CD4-positive, CD25-positive, alpha-beta regulatory T cell (primary cell): ENCODE data around the gene EVL. TPM values are rescaled to one million over a fixed set of nuclear protein-coding genes. Genes with fewer than 3 reads are reported as not detected.
A peak's percentile ranks its signal among the peaks of the same experiment; 100 is the strongest.

Experiments used
- ATAC-seq, 2 donors: fragments of 150-1000 bp; cut with Tn5 transposase; one replicate each; pipeline ENCODE4 v1.10.0; 2021; ENCODE audit warnings: low read depth in 2 of 2, moderate number of reproducible peaks in 2 of 2, moderate library complexity in 1 of 2
- DNase-seq, 3 donors: peaks; one replicate each; pipeline versions ENCODE4 v3.0.0 to v3.0.0-alpha.2; 2012 to 2022; ENCODE audit warnings: mixed read lengths in 1 of 3
- H3K27ac ChIP-seq: one replicate; pipeline ENCODE4 v1.7.0; 2013; ENCODE audit warnings: mild to moderate bottlenecking, low read length; ENCODE audit not compliant: insufficient read depth, poor library complexity, severe bottlenecking
- H3K27me3 ChIP-seq: one replicate; pipeline ENCODE4 v1.7.0; 2013; ENCODE audit warnings: low read length; ENCODE audit not compliant: control insufficient read depth, insufficient read depth
- H3K36me3 ChIP-seq: one replicate; pipeline ENCODE4 v1.7.0; 2013; ENCODE audit warnings: mild to moderate bottlenecking, low read length, moderate library complexity; ENCODE audit not compliant: control insufficient read depth, insufficient read depth
- H3K4me1 ChIP-seq: 2 replicates; pipeline ENCODE4 v1.7.0; 2013; ENCODE audit warnings: mild to moderate bottlenecking, low read length; ENCODE audit not compliant: insufficient read depth, control insufficient read depth, poor library complexity, severe bottlenecking
- H3K4me3 ChIP-seq: one replicate; pipeline ENCODE4 v1.7.0; 2013; ENCODE audit warnings: low read depth, mild to moderate bottlenecking, low read length, moderate library complexity
- H3K9me3 ChIP-seq, 2 experiments: 1 replicate in 1 of 2; 2 replicates in 1 of 2; pipeline ENCODE4 v1.7.0; 2013; ENCODE audit warnings: low read length in 2 of 2, mild to moderate bottlenecking in 1 of 2, moderate library complexity in 1 of 2; ENCODE audit not compliant: control insufficient read depth in 2 of 2
- H3K27ac Mint-ChIP-seq, 3 donors: one replicate each; pipeline ENCODE4 v1.8.0; 2020 to 2022; ENCODE audit warnings: mild to moderate bottlenecking in 3 of 3, mixed read lengths in 3 of 3, moderate library complexity in 2 of 3
- H3K27me3 Mint-ChIP-seq: one replicate; pipeline ENCODE4 v1.8.0; 2022; ENCODE audit warnings: mild to moderate bottlenecking, mixed read lengths
- H3K36me3 Mint-ChIP-seq: one replicate; pipeline ENCODE4 v1.8.0; 2020; ENCODE audit warnings: mixed read lengths
- H3K4me1 Mint-ChIP-seq, 4 donors: one replicate each; pipeline ENCODE4 v1.8.0; 2020 to 2022; ENCODE audit warnings: mixed read lengths in 4 of 4, mild to moderate bottlenecking in 1 of 4
- H3K4me3 Mint-ChIP-seq, 4 donors: one replicate each; pipeline ENCODE4 v1.8.0; 2020 to 2022; ENCODE audit warnings: mild to moderate bottlenecking in 4 of 4, mixed read lengths in 4 of 4, moderate library complexity in 3 of 4
- H3K9me3 Mint-ChIP-seq, 7 donors: one replicate each; pipeline ENCODE4 v1.8.0; 2020 to 2022; ENCODE audit warnings: mixed read lengths in 7 of 7, mild to moderate bottlenecking in 3 of 7, moderate library complexity in 2 of 7
- polyA plus RNA-seq, 4 donors: library from polyadenylated mRNA; unstranded; fragments of 300-500 nt; fragmentation: Illumina TruSeq; gene quantifications; one replicate each; pipeline ENCODE4 v1.2.3, GENCODE V29; 2021
- total RNA-seq: library from RNA; stranded (reverse); gene quantifications from one replicate; pipeline ENCODE4 v1.2.3, GENCODE V29; 2022

EVL gene
- total and polyA plus RNA-seq, 5 donors from 2014 or later = 118 to 1,219 (median 140) TPM

DNA sequence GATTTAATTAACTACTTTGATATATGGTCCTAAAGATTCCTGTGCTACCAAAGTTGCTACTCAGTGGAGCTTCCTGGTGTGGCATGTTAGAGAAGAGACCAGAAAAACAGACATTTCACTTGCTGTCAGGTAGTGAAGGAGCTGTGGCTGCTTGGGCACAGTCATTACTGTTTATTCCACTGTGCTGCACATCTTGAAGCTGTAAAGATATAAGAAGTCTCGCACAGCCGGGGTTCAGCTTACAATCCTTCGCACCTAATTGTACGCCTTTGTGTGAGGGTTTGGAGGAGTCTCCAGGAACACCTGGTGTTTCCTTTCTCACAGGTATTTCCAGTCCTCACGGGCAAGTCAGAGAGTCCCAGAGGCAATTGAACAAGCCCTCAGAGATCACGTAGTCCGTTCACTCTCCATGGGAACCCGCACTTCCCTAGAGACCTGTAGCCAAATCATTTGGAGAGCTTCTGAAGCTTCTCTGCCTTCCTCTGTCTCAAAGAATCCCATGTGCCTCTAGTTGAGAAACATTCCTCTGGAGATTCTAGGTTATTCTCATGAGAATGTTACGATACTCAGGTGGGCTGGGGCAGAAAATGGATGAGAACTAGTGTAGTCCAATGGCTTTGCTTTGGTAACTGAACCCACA, 4.1 kb downstream of the EVL start:
- H3K9me3 ChIP-seq = no peaks in the 10 kb centered on the region
- H3K27me3 ChIP-seq = no peaks in the 10 kb centered on the region
- H3K4me1 Mint-ChIP-seq = peaks cover 4 to 74% (median 39%) of the 10 kb centered on the region in 4 donors
- H3K36me3 ChIP-seq = peaks cover 43% of the 10 kb centered on the region
- peak overlapping the region; percentile 97 to 99 (median 98) for H3K27ac Mint-ChIP-seq
- H3K4me1 ChIP-seq = peaks cover 92% of the 10 kb centered on the region
- H3K4me3 ChIP-seq = peak overlapping the region; percentile 100
- no peak for ATAC-seq
- H3K9me3 Mint-ChIP-seq = no peaks in the 10 kb centered on the region
- peaks cover 69% of the 10 kb centered on the region for H3K36me3 Mint-ChIP-seq
- peak overlapping the region; percentile 90 to 99 (median 94) for H3K4me3 Mint-ChIP-seq
- H3K27me3 Mint-ChIP-seq = no peaks in the 10 kb centered on the region
- peak overlapping the region; percentile 95 for H3K27ac ChIP-seq
- DNase-seq = peak in 1 of 3 donors; percentile 47

DNA sequence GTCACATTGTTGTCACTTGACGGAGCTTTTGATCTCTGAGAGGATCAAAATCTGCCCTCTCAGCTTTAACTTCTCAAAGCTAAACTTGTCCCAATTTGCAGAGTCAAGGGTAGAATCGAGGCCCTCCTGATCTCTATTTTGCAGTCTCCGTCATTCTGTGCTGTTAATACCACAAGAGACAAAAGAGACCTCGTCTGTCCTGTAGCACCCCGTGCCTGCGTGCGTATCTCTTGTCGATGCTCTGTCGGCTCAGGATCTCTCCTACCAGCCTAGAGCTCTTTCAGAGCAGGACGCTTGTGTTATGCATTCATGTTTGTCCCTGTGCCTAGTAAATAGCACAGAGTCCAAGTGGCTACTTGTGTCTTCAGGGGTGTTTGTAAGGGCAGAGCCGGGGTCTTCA, 5.1 kb downstream of the EVL start:
- H3K9me3 Mint-ChIP-seq = peaks cover 0 to 1% (median 0%) of the 10 kb centered on the region in 7 donors
- H3K27me3 Mint-ChIP-seq = no peaks in the 10 kb centered on the region
- DNase-seq (peak; percentile 31 to 66 (median 64)), ATAC-seq (peak in 1 of 2 donors; percentile 11)
- H3K4me3 Mint-ChIP-seq = peak overlapping the region; percentile 90 to 99 (median 94)
- peaks cover 77% of the 10 kb centered on the region for H3K36me3 Mint-ChIP-seq
- H3K27me3 ChIP-seq = no peaks in the 10 kb centered on the region
- peak overlapping the region; percentile 97 to 99 (median 98) for H3K27ac Mint-ChIP-seq
- peak overlapping the region; percentile 100 for H3K4me3 ChIP-seq
- H3K36me3 ChIP-seq = peaks cover 53% of the 10 kb centered on the region
- H3K9me3 ChIP-seq = no peaks in the 10 kb centered on the region
- H3K27ac ChIP-seq = peak overlapping the region; percentile 95
- H3K4me1 Mint-ChIP-seq = peaks cover 4 to 74% (median 42%) of the 10 kb centered on the region in 4 donors
- peaks cover 92% of the 10 kb centered on the region for H3K4me1 ChIP-seq

DNA sequence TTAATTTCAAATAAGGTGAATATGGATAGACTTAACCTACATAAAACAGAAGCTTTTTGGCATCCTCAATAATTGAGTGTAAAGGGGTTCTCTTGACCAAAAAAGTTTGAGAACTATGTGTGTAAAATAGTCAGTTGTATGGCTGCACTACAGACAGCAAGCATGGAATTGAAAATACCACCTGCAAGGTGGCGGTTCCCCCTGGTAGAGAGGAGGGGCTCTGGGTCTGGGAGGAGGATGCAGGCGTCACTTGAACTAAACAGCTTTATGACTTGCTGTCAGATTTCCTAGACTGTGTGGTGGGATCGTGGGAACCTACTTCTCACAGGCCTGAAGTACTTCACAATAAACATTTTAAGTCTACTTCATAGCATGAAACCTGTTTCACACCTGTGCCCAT, 6.3 kb downstream of the EVL start:
- peaks cover 15 to 87% (median 54%) of the 10 kb centered on the region in 4 donors for H3K4me1 Mint-ChIP-seq
- Histone ChIP-seq H3K4me3 (peak overlapping the region; percentile 100), H3K27me3 (no peaks in the 10 kb centered on the region), H3K4me1 (peaks cover 95% of the 10 kb centered on the region), H3K9me3 (no peaks in the 10 kb centered on the region), H3K36me3 (peaks cover 63% of the 10 kb centered on the region), H3K27ac (peak overlapping the region; percentile 95)
- H3K4me3 Mint-ChIP-seq = peak overlapping the region; percentile 90 to 99 (median 94)
- no peak for ATAC-seq
- H3K36me3 Mint-ChIP-seq = peaks cover 84% of the 10 kb centered on the region
- H3K9me3 Mint-ChIP-seq = peaks cover 0 to 1% (median 0%) of the 10 kb centered on the region in 7 donors
- H3K27ac Mint-ChIP-seq = peak overlapping the region; percentile 89 to 97 (median 93)
- no peaks in the 10 kb centered on the region for H3K27me3 Mint-ChIP-seq
- no peak for DNase-seq

DNA sequence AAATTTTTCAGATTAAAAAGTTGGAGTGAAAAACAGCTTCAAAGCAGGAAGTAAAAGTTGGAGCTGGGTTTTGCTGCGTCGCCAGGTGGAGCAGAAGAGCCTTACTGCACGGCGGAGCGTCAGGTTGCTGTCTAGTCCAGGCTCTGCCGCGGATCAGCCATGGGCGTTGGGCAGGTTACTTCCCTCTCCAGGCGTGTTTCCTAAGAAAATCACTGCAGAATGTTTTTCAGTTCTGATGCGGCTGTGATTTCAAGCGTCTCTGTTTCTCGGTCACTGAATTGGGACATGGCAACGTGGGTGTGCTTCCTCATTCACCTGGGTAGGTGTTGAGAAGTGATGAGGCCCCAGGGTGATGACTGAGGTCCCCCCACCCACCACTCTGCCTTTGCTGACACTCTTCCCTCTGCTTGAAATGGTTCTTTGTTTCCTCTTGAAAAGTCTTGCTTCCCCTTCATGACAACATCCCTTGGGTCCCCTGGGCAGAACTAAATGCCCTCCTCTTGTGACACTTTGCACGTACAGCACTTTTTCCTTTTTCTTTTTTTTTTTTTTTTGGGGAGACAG, 7.6 kb downstream of the EVL start:
- DNase-seq (peak; percentile 58 to 80 (median 69)), ATAC-seq (no peak)
- Histone ChIP-seq H3K9me3 (no peaks in the 10 kb centered on the region), H3K4me3 (peak overlapping the region; percentile 100), H3K27me3 (no peaks in the 10 kb centered on the region), H3K36me3 (peaks cover 73% of the 10 kb centered on the region), H3K4me1 (peaks cover 100% of the 10 kb centered on the region), H3K27ac (peak overlapping the region; percentile 95)
- Mint-ChIP-seq H3K4me1 (peaks cover 22 to 95% (median 63%) of the 10 kb centered on the region in 4 donors), H3K36me3 (peaks cover 81% of the 10 kb centered on the region), H3K9me3 (peaks cover 0 to 1% (median 0%) of the 10 kb centered on the region in 7 donors), H3K27me3 (no peaks in the 10 kb centered on the region), H3K27ac (peak overlapping the region; percentile 92 to 100 (median 97)), H3K4me3 (peak overlapping the region; percentile 90 to 95 (median 92))

DNA sequence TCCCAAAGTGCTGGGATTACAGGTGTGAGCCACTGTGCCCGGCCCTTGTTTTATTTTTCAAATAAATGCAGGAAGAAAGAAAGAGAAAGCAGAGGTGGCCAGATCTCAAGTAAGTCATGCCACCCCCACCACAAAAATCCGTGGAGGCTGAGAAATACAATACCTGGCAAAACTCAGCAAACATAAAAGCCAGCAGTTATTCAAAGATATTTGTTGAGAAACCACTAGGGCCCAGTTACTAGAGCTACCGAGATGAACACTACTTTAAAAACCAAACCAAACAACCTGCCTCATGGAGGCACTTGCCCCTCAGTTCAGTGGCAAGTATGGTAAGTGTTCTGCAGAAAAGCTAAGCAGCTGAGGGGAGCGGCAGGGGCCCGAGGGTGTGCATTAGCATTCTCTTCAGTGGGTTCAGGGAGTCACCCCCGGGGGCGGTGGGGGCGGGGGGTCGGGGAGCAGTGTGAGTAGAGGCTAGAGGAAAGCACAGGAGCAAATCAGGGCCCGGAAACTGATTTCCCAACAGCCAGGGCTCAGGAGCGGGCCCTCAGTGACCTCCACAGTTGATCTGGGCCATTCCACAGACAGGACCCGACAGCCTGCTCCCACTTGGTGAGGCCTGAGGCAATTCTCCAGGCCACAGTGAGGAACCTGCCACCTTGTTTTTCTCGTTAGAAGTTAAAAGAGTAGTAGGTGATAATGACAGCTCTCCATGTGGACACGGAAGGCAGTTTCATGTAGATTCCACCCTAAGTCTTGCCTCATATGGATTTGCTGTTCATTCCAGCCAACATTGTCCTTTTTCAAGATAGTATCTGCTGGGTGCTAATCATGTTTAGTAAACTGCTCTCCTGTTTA, 8.6 kb downstream of the EVL start:
- H3K4me1 Mint-ChIP-seq = peaks cover 22 to 95% (median 66%) of the 10 kb centered on the region in 4 donors
- ATAC-seq (no peak), DNase-seq (peak in 1 of 3 donors; percentile 52)
- peaks cover 0 to 1% (median 0%) of the 10 kb centered on the region in 7 donors for H3K9me3 Mint-ChIP-seq
- peaks cover 77% of the 10 kb centered on the region for H3K36me3 Mint-ChIP-seq
- Histone ChIP-seq H3K27ac (peak overlapping the region; percentile 95), H3K27me3 (no peaks in the 10 kb centered on the region), H3K9me3 (no peaks in the 10 kb centered on the region), H3K4me1 (peaks cover 100% of the 10 kb centered on the region), H3K36me3 (peaks cover 79% of the 10 kb centered on the region), H3K4me3 (peak overlapping the region; percentile 100)
- H3K4me3 Mint-ChIP-seq = peak overlapping the region; percentile 90 to 95 (median 92)
- H3K27ac Mint-ChIP-seq = peak overlapping the region; percentile 92 to 100 (median 97)
- no peaks in the 10 kb centered on the region for H3K27me3 Mint-ChIP-seq

DNA sequence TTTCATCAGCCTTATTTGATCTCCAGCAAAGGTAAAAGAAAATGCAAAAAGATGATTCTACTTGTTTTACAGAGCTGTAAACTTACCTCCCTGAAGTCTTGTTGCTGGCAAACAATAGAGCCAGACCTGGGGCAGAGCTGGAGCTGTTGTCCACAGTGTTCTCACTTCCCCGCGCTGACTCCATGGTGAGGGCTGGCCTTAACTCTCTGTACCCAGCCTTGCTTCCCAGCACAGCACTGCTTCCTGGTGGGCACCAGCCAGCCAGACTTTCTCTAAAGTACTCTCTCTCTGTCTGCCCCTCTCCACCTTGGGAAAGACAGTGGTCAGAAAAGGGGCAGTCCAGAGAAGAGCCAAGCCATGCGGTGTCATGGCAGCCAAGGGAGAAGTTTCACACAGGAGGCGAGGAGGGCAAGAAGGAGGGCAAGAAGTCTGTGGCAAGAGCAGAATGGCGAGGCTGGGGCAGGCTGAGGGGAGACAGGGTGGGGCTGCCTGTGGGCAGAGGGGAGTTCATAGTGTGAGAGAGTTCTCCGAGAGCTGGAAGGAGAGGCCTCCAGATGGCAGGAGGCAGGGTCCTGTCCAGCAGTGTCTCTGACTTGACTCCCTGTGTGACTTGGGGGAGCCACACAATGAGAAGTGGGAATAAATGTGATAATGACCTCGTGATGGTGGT, 9.3 kb downstream of the EVL start:
- Mint-ChIP-seq H3K9me3 (peaks cover 0 to 1% (median 0%) of the 10 kb centered on the region in 7 donors), H3K27ac (peak overlapping the region; percentile 91 to 100 (median 97)), H3K27me3 (no peaks in the 10 kb centered on the region), H3K36me3 (peaks cover 76% of the 10 kb centered on the region), H3K4me3 (peak overlapping the region; percentile 87 to 95 (median 90)), H3K4me1 (peaks cover 28 to 97% (median 69%) of the 10 kb centered on the region in 4 donors)
- Histone ChIP-seq H3K27me3 (no peaks in the 10 kb centered on the region), H3K36me3 (peaks cover 76% of the 10 kb centered on the region), H3K4me3 (peak overlapping the region; percentile 45), H3K9me3 (no peaks in the 10 kb centered on the region), H3K27ac (peak overlapping the region; percentile 95), H3K4me1 (peaks cover 100% of the 10 kb centered on the region)
- DNase-seq (no peak), ATAC-seq (no peak)

DNA sequence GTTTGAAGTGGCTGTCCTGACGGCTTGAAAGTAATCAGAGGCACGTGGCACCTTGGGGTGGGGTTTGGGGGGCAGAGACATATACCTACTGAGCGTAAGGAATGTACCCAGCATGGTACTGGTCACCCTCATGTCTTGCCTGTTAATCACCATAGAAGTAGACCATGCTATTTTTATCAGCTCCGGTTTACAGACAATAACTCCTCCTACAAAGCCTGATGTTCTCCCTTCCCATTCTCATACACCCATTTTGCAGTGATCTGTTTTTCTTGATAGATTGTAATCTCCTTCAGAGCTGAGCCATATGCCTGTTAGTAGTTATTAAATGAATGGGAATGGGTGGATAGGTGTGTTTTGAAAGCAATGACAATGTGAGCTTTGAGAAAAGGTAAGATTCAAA, 10.5 kb downstream of the EVL start:
- H3K9me3 ChIP-seq = no peaks in the 10 kb centered on the region
- DNase-seq = no peak
- H3K36me3 ChIP-seq = peaks cover 78% of the 10 kb centered on the region
- no peak for ATAC-seq
- H3K4me3 ChIP-seq = peak overlapping the region; percentile 45
- H3K4me1 ChIP-seq = peaks cover 100% of the 10 kb centered on the region
- Mint-ChIP-seq H3K27ac (peak overlapping the region; percentile 91 to 100 (median 97)), H3K4me3 (peak overlapping the region; percentile 87 to 92 (median 90)), H3K27me3 (no peaks in the 10 kb centered on the region), H3K9me3 (peaks cover 0 to 1% (median 0%) of the 10 kb centered on the region in 7 donors), H3K4me1 (peaks cover 33 to 97% (median 75%) of the 10 kb centered on the region in 4 donors), H3K36me3 (peaks cover 75% of the 10 kb centered on the region)
- no peaks in the 10 kb centered on the region for H3K27me3 ChIP-seq
- H3K27ac ChIP-seq = peak overlapping the region; percentile 95
